H9 (cell line): Measurements from ENCODE around the gene KIF12. TPM values are rescaled to one million over a fixed set of nuclear protein-coding genes. Genes with fewer than 3 reads are reported as not detected.

Source experiments
- DNase-seq: peaks from one replicate; pipeline ENCODE4 v3.0.0-alpha.2; 2017
- H2AFZ ChIP-seq: one replicate; pipeline ENCODE4 v1.6.1; 2013; ENCODE audit warnings: mild to moderate bottlenecking, low read length, control low read depth, moderate library complexity
- H2AK5ac ChIP-seq: 2 replicates; pipeline ENCODE4 v1.6.1; 2013; ENCODE audit warnings: low read length, control low read depth, mixed read lengths; ENCODE audit not compliant: insufficient read length
- H2BK120ac ChIP-seq: one replicate; pipeline ENCODE4 v1.6.1; 2013; ENCODE audit warnings: low read depth, mild to moderate bottlenecking, low read length, control low read depth, inconsistent platforms; ENCODE audit not compliant: poor library complexity, severe bottlenecking
- H2BK12ac ChIP-seq: 2 replicates; pipeline ENCODE4 v1.6.1; 2013; ENCODE audit warnings: low read length, control low read depth, mixed read lengths, low read depth; ENCODE audit not compliant: insufficient read length
- H2BK15ac ChIP-seq: 2 replicates; pipeline ENCODE4 v1.6.1; 2013; ENCODE audit warnings: low read depth, low read length, control low read depth
- H2BK20ac ChIP-seq: one replicate; pipeline ENCODE4 v1.6.1; 2013; ENCODE audit warnings: low read depth, mild to moderate bottlenecking, low read length, control low read depth, inconsistent platforms; ENCODE audit not compliant: poor library complexity, severe bottlenecking
- H2BK5ac ChIP-seq: 2 replicates; pipeline ENCODE4 v1.6.1; 2013; ENCODE audit warnings: low read length, control low read depth, mixed read lengths; ENCODE audit not compliant: insufficient read length
- H3K14ac ChIP-seq: 2 replicates; pipeline ENCODE4 v1.6.1; 2013; ENCODE audit warnings: low read length, control low read depth; ENCODE audit not compliant: insufficient read depth
- H3K18ac ChIP-seq: 2 replicates; pipeline ENCODE4 v1.6.1; 2013; ENCODE audit warnings: low read depth, mild to moderate bottlenecking, mixed read lengths, low read length, control low read depth; ENCODE audit not compliant: insufficient read length
- H3K23ac ChIP-seq: 2 replicates; pipeline ENCODE4 v1.6.1; 2013; ENCODE audit warnings: low read length, control low read depth, mixed read lengths, low read depth; ENCODE audit not compliant: insufficient read length
- H3K23me2 ChIP-seq: 2 replicates; pipeline ENCODE4 v1.6.1; 2013; ENCODE audit warnings: low read depth, mild to moderate bottlenecking, mixed read lengths, low read length, control low read depth; ENCODE audit not compliant: insufficient read length, poor library complexity, severe bottlenecking
- H3K27ac ChIP-seq: 2 replicates; pipeline ENCODE4 v1.5.1; 2013; ENCODE audit warnings: low read length, control low read depth, mixed read lengths, low read depth; ENCODE audit not compliant: insufficient read length
- H3K27me3 ChIP-seq: 2 replicates; pipeline ENCODE4 v1.6.1; 2013; ENCODE audit warnings: low read length, control low read depth, inconsistent platforms; ENCODE audit not compliant: insufficient read depth
- H3K4ac ChIP-seq: 2 replicates; pipeline ENCODE4 v1.6.1; 2013; ENCODE audit warnings: low read depth, mild to moderate bottlenecking, control low read depth, inconsistent platforms, low read length, moderate library complexity
- H3K4me1 ChIP-seq: 2 replicates; pipeline ENCODE4 v1.6.1; 2013; ENCODE audit warnings: low read length, control low read depth, inconsistent platforms; ENCODE audit not compliant: insufficient read depth
- H3K4me2 ChIP-seq: 2 replicates; pipeline ENCODE4 v1.6.1; 2013; ENCODE audit warnings: low read length, control low read depth, mixed read lengths; ENCODE audit not compliant: insufficient read length, insufficient read depth
- H3K56ac ChIP-seq: 2 replicates; pipeline ENCODE4 v1.6.1; 2013; ENCODE audit warnings: low read depth, mild to moderate bottlenecking, mixed read lengths, low read length, control low read depth; ENCODE audit not compliant: insufficient read length
- H3K79me1 ChIP-seq: 2 replicates; pipeline ENCODE4 v1.6.1; 2013; ENCODE audit warnings: low read depth, mild to moderate bottlenecking, moderate library complexity, low read length, control low read depth, inconsistent platforms; ENCODE audit not compliant: insufficient read depth, poor library complexity, severe bottlenecking
- H3K79me2 ChIP-seq: 2 replicates; pipeline ENCODE4 v1.6.1; 2013; ENCODE audit warnings: low read length, control low read depth, inconsistent platforms; ENCODE audit not compliant: insufficient read depth
- H3K9ac ChIP-seq: 2 replicates; pipeline ENCODE4 v1.6.1; 2013; ENCODE audit warnings: low read length, control low read depth, mixed read lengths; ENCODE audit not compliant: insufficient read length; ENCODE audit errors: extremely low read depth
- H3K9me3 ChIP-seq: one replicate; pipeline ENCODE4 v1.6.1; 2013; ENCODE audit warnings: low read depth, low read length, inconsistent platforms; ENCODE audit not compliant: control insufficient read depth
- H3T11ph ChIP-seq: one replicate; pipeline ENCODE4 v1.6.1; 2013; ENCODE audit warnings: mild to moderate bottlenecking, low read length, control low read depth, inconsistent platforms
- H4K20me1 ChIP-seq: one replicate; pipeline ENCODE4 v1.6.1; 2013; ENCODE audit not compliant: control insufficient read depth, insufficient read length, insufficient read depth
- H4K5ac ChIP-seq: 2 replicates; pipeline ENCODE4 v1.6.1; 2013; ENCODE audit warnings: low read depth, mild to moderate bottlenecking, mixed read lengths, low read length, control low read depth; ENCODE audit not compliant: insufficient read length
- H4K8ac ChIP-seq: replicated peaks from 2 replicates; pipeline ENCODE4 v1.6.1; 2013; ENCODE audit warnings: low read length, control low read depth, mixed read lengths, low read depth; ENCODE audit not compliant: insufficient read length
- H4K91ac ChIP-seq: 2 replicates; pipeline ENCODE4 v1.6.1; 2013; ENCODE audit warnings: low read depth, mild to moderate bottlenecking, moderate library complexity, mixed read lengths, low read length, control low read depth; ENCODE audit not compliant: insufficient read length
- H3K27ac Mint-ChIP-seq, 3 experiments: 2 replicates in 2 of 3; 3 replicates in 1 of 3; pipeline ENCODE4 v1.8.0; 2020 to 2021; ENCODE audit warnings: mixed read lengths in 3 of 3, mild to moderate bottlenecking in 1 of 3, moderate library complexity in 1 of 3
- H3K27me3 Mint-ChIP-seq: 2 replicates; pipeline ENCODE4 v1.8.0; 2021; ENCODE audit warnings: low read depth, mild to moderate bottlenecking, moderate library complexity, mixed read lengths
- H3K36me3 Mint-ChIP-seq, 3 experiments: 2 replicates in 2 of 3; 3 replicates in 1 of 3; pipeline ENCODE4 v1.8.0; 2020 to 2021; ENCODE audit warnings: low read depth in 3 of 3, mixed read lengths in 3 of 3; ENCODE audit not compliant: insufficient read depth in 1 of 3
- H3K4me1 Mint-ChIP-seq, 2 experiments: 2 replicates each; pipeline ENCODE4 v1.8.0; 2020; ENCODE audit warnings: mixed read lengths in 2 of 2
- H3K4me3 Mint-ChIP-seq, 2 experiments: 2 replicates in 1 of 2; 3 replicates in 1 of 2; pipeline ENCODE4 v1.8.0; 2020 to 2021; ENCODE audit warnings: mild to moderate bottlenecking in 2 of 2, mixed read lengths in 2 of 2, moderate library complexity in 1 of 2
- H3K9me3 Mint-ChIP-seq, 2 experiments: 2 replicates in 1 of 2; 3 replicates in 1 of 2; pipeline ENCODE4 v1.8.0; 2020; ENCODE audit warnings: mild to moderate bottlenecking in 2 of 2, mixed read lengths in 2 of 2, moderate library complexity in 1 of 2
- CTCF ChIP-seq: fragments of 200-600 bp; sonication (generic); conservative IDR thresholded peaks from 3 replicates; pipeline ENCODE4 v1.8.0; 2021; ENCODE audit warnings: antibody characterized with exemption, mild to moderate bottlenecking
- WGBS: extraction: QIAGEN DNeasy Blood & Tissue Kit; methylation state at CpG from one replicate; pipeline ENCODE4 v1.1.7; 2013; ENCODE audit warnings: missing lambda C conversion rate, low lambda C conversion rate, mixed read lengths; ENCODE audit not compliant: insufficient read length; ENCODE audit errors: extremely low coverage; 5-methylcytosine and 5-hydroxymethylcytosine counted together
- total RNA-seq: library from RNA; stranded (reverse); gene quantifications from 2 replicates; pipeline ENCODE4 v1.2.1, GENCODE V29; 2021

KIF12 gene
- total RNA-seq, 1 experiment from 2014 or later = 3.3 TPM

GRCh38 chr9:114140850-114141249 lies 41.8 kb upstream of the KIF12 start:
- Histone ChIP-seq H2BK5ac (no peak overlapping the region), H3K23ac (no peak overlapping the region), H4K91ac (no peak overlapping the region), H3K79me2 (no peaks in the 10 kb centered on the region), H3K27ac (no peak overlapping the region), H2BK20ac (no peak overlapping the region), H2BK120ac (no peak overlapping the region), H2AFZ (no peak overlapping the region), H3K4me2 (no peak overlapping the region), H3K18ac (no peak overlapping the region), H4K8ac (no peak overlapping the region), H3K4me1 (no peaks in the 10 kb centered on the region), H4K20me1 (no peaks in the 10 kb centered on the region), H3K23me2 (no peaks in the 10 kb centered on the region), H3K4ac (no peak overlapping the region), H3K79me1 (no peaks in the 10 kb centered on the region), H3K27me3 (no peaks in the 10 kb centered on the region; the same call in 1 of the 2 replicates), H2AK5ac (no peak overlapping the region), H3K14ac (no peak overlapping the region), H2BK12ac (no peak overlapping the region), H4K5ac (no peak overlapping the region), H3K56ac (no peak overlapping the region), H2BK15ac (no peak overlapping the region), H3K9ac (no peak overlapping the region), H3T11ph (no peak overlapping the region), H3K9me3 (no peaks in the 10 kb centered on the region)
- no peak overlapping the region for H3K4me3 Mint-ChIP-seq
- DNase-seq = no peak
- no peak overlapping the region for H3K27ac Mint-ChIP-seq
- no peak for TF ChIP-seq CTCF
- H3K36me3 Mint-ChIP-seq = no peaks in the 10 kb centered on the region
- no peaks in the 10 kb centered on the region for H3K9me3 Mint-ChIP-seq
- H3K27me3 Mint-ChIP-seq = peaks cover 70% of the 10 kb centered on the region
- no peaks in the 10 kb centered on the region for H3K4me1 Mint-ChIP-seq
- WGBS = no CpG with 5 or more reads among the region's 4 CpGs
